ENCODE results near the gene GPD1L.
"Not testable (repeated sequence)": the region's sequence is repeated elsewhere in the genome, so short reads cannot be mapped to it uniquely, and the experiment has no call there.

GPD1L gene

GRCh38 chr3:32166654-32167053 is 60.2 kb downstream of the GPD1L start:
- H3K4me3 ChIP-seq (ENCODE audit: low read length) = no peak overlapping the region
- no peak for DNase-seq (ENCODE audit: low read depth, low spot score)

- no peak overlapping the region for H3K4me3 ChIP-seq (ENCODE audit: low read length)
- DNase-seq (ENCODE audit: low read depth, low spot score) = no peak
These were observed 66.0 kb downstream of the GPD1L start for GRCh38 chr3:32172420-32172819.

- peak; percentile 65 for DNase-seq (ENCODE audit: low read depth, low spot score)
- H3K4me3 ChIP-seq (ENCODE audit: low read length) = no peak overlapping the region
These were observed 69.3 kb downstream of the GPD1L start for GRCh38 chr3:32175607-32176197.

GRCh38 chr3:32176989-32177701 is 70.7 kb downstream of the GPD1L start:
- DNase-seq (ENCODE audit: low read depth, low spot score) = peak; percentile 56
- no peak overlapping the region for H3K4me3 ChIP-seq (ENCODE audit: low read length)

- H3K4me3 ChIP-seq (ENCODE audit: low read length) = no peak overlapping the region
- DNase-seq (ENCODE audit: low read depth, low spot score) = peak; percentile 23
These were observed 71.3 kb downstream of the GPD1L start for GRCh38 chr3:32177702-32178198.

GRCh38 chr3:32180141-32180784 is 73.8 kb downstream of the GPD1L start:
- DNase-seq (ENCODE audit: low read depth, low spot score) = no peak
- H3K4me3 ChIP-seq (ENCODE audit: low read length) = no peak overlapping the region

GRCh38 chr3:32181365-32181764 is 74.9 kb downstream of the GPD1L start:
- DNase-seq (ENCODE audit: low read depth, low spot score) = no peak
- no peak overlapping the region for H3K4me3 ChIP-seq (ENCODE audit: low read length)

- H3K4me3 ChIP-seq (ENCODE audit: low read length) = no peak overlapping the region
- no peak for DNase-seq (ENCODE audit: low read depth, low spot score)
These were observed 75.4 kb downstream of the GPD1L start for GRCh38 chr3:32181796-32182195.

- DNase-seq (ENCODE audit: low read depth, low spot score) = no peak
- no peak overlapping the region for H3K4me3 ChIP-seq (ENCODE audit: low read length)
These were observed 77.8 kb downstream of the GPD1L start for GRCh38 chr3:32184187-32184730.

- H3K4me3 ChIP-seq (ENCODE audit: low read length) = no peak overlapping the region
- DNase-seq (ENCODE audit: low read depth, low spot score) = no peak
These were observed 79.7 kb downstream of the GPD1L start for GRCh38 chr3:32186097-32186496.

- no peak for DNase-seq (ENCODE audit: low read depth, low spot score)
- no peak overlapping the region for H3K4me3 ChIP-seq (ENCODE audit: low read length)
These were observed 80.5 kb downstream of the GPD1L start for GRCh38 chr3:32186876-32187275.

- no peak overlapping the region for H3K4me3 ChIP-seq (ENCODE audit: low read length)
- DNase-seq (ENCODE audit: low read depth, low spot score) = no peak
These were observed 83.3 kb downstream of the GPD1L start for GRCh38 chr3:32189693-32190092.

GRCh38 chr3:32190556-32190955 is 84.1 kb downstream of the GPD1L start:
- DNase-seq (ENCODE audit: low read depth, low spot score); H3K4me3 ChIP-seq (ENCODE audit: low read length): not testable (repeated sequence)

- no peak for DNase-seq (ENCODE audit: low read depth, low spot score)
These were observed 86.7 kb downstream of the GPD1L start for GRCh38 chr3:32193101-32193500.

GRCh38 chr3:32194653-32195052 is 88.2 kb downstream of the GPD1L start:
- H3K4me3 ChIP-seq (ENCODE audit: low read length) = no peak overlapping the region
- DNase-seq (ENCODE audit: low read depth, low spot score) = no peak

More at GRCh38 chr3:32193101-32193500, 86.7 kb downstream of the GPD1L start:
- no peak overlapping the region for H3K4me3 ChIP-seq (ENCODE audit: low read length)

- H3K4me3 ChIP-seq (ENCODE audit: low read length) = no peak overlapping the region
- DNase-seq (ENCODE audit: low read depth, low spot score) = no peak
These were observed 89.6 kb downstream of the GPD1L start for GRCh38 chr3:32195995-32196540.

GRCh38 chr3:32197991-32198390 is 91.6 kb downstream of the GPD1L start:
- H3K4me3 ChIP-seq (ENCODE audit: low read length) = no peak overlapping the region
- no peak for DNase-seq (ENCODE audit: low read depth, low spot score)

GRCh38 chr3:32198714-32199113 is 92.3 kb downstream of the GPD1L start:
- no peak overlapping the region for H3K4me3 ChIP-seq (ENCODE audit: low read length)
- DNase-seq (ENCODE audit: low read depth, low spot score) = no peak

GRCh38 chr3:32200490-32200889 is 94.1 kb downstream of the GPD1L start:
- DNase-seq (ENCODE audit: low read depth, low spot score) = no peak
- H3K4me3 ChIP-seq (ENCODE audit: low read length) = no peak overlapping the region
